Spleen (tissue), 7 donors: Measurements from ENCODE around the gene C20orf204.

Source experiments
- CTCF ChIP-seq, 11 experiments: fragments of 200-600 bp in 7 of 11; fragments of 450-650 bp in 4 of 11; sonication (generic) in 4 of 11; IDR thresholded peaks in 8 of 11; conservative IDR thresholded peaks in 3 of 11; 1 replicate in 7 of 11; 2 replicates in 4 of 11; pipeline versions ENCODE4 v1.4.0 to v1.8.0; 2016 to 2021; ENCODE audit warnings: antibody characterized with exemption in 11 of 11, inconsistent platforms in 4 of 11, mild to moderate bottlenecking in 1 of 11
- POLR2AphosphoS5 ChIP-seq, 3 donors: sonication (generic); formaldehyde crosslinking; IDR thresholded peaks; one replicate each; pipeline ENCODE4 v1.5.1; 2017; ENCODE audit warnings: antibody characterized with exemption in 3 of 3
- donor health status: DM: no; HTN: no; CAD: no; lungs with moderate emphysema.
- donor health status: DM: no; HTN: no; CAD: no.
- donor health status: DM: no; HTN: no; CAD: no.

- no peak for TF ChIP-seq CTCF (IDR thresholded peaks at IDR 0.05 in 8 of 11, conservative IDR thresholded peaks at IDR 0.05 in 3 of 11)
- TF ChIP-seq POLR2AphosphoS5 (IDR thresholded peaks at IDR 0.05): no peak
Measured at GRCh38 chr20:64038224-64038564, 2.2 kb downstream of the C20orf204 start.
